NCI-H2227 treated with DMSO at 0.1 percent for 48 hours (cell line): ENCODE measurements around the gene VENTX.

Experiments used
- DNase-seq: peaks from one replicate; lab custom pipeline; 2025; lab: John Stamatoyannopoulos, UW

Gene VENTX

GRCh38 chr10:133237588-133238465 lies at the start of gene VENTX:
Gene VENTX (plus strand): TSS chr10:133237855. CDS start chr10:133237915, 60 bp downstream.
- DNase-seq = no peak

- no peak for DNase-seq
Measured at GRCh38 chr10:133187906-133188681, 49.6 kb upstream of the VENTX start.

GRCh38 chr10:133189256-133189655 lies 48.4 kb upstream of the VENTX start:
- no peak for DNase-seq

- DNase-seq = no peak
Measured at GRCh38 chr10:133189726-133190125, 47.9 kb upstream of the VENTX start.

GRCh38 chr10:133190225-133190624 lies 47.4 kb upstream of the VENTX start:
- no peak for DNase-seq

GRCh38 chr10:133191651-133192050 lies 46.0 kb upstream of the VENTX start:
- DNase-seq = no peak

- DNase-seq = no peak
Measured at GRCh38 chr10:133194151-133194550, 43.5 kb upstream of the VENTX start.

- DNase-seq = no peak
Measured at GRCh38 chr10:133195096-133195495, 42.6 kb upstream of the VENTX start.

- DNase-seq = no peak
Measured at GRCh38 chr10:133195611-133196010, 42.0 kb upstream of the VENTX start.

GRCh38 chr10:133196221-133196915 lies 41.3 kb upstream of the VENTX start:
- no peak for DNase-seq

- no peak for DNase-seq
Measured at GRCh38 chr10:133196936-133197758, 40.5 kb upstream of the VENTX start.

GRCh38 chr10:133197786-133198185 lies 39.9 kb upstream of the VENTX start:
- no peak for DNase-seq

- DNase-seq = no peak
Measured at GRCh38 chr10:133198206-133198605, 39.4 kb upstream of the VENTX start.

GRCh38 chr10:133198621-133199487 lies 38.8 kb upstream of the VENTX start:
- no peak for DNase-seq

- no peak for DNase-seq
Measured at GRCh38 chr10:133199488-133199885, 38.2 kb upstream of the VENTX start.

- DNase-seq = no peak
Measured at GRCh38 chr10:133199992-133200611, 37.6 kb upstream of the VENTX start.

GRCh38 chr10:133200621-133201031 lies 37.0 kb upstream of the VENTX start:
- no peak for DNase-seq

GRCh38 chr10:133201151-133201947 lies 36.3 kb upstream of the VENTX start:
- DNase-seq = no peak
